ENCODE data around the gene CBL. TPM values are rescaled to one million over a fixed set of nuclear protein-coding genes. Genes with fewer than 3 reads are reported as not detected.

CBL gene
- total RNA-seq, 2 donors from 2014 or later, result 10.8 to 16.4 TPM

DNA sequence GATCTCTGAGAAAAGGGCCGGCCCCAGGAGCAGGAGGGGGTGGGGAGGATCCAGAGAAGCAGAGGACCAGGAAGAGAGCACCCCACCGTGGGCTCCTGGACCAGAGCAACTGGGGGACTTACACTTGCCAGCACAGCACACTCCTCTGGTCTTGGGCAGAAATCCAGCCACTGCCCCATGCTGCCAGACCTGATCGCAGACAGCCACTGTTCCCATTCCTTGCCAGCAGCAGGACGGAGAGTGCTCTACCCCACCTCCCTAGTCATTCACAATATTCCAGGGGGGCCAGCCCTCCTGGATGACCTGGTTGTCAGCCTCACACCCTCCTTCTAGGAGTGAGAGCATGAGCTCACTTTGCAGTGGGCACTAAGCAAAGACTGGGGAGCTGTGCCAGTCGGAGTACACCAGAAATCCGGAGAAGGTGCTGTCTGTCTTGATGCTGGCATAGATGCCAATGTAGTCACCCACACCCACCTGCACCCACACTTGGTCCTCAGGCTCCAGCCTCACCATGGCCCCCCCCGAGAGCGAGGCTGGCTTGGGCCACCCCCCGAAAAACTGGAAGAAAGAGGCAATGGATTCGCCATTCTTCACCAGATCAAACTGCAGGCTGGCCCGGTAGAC lies 132.9 kb downstream of the CBL start:
- no peak for DNase-seq
- intact Hi-C loops (cut with DNase I), result no loop called here

DNA sequence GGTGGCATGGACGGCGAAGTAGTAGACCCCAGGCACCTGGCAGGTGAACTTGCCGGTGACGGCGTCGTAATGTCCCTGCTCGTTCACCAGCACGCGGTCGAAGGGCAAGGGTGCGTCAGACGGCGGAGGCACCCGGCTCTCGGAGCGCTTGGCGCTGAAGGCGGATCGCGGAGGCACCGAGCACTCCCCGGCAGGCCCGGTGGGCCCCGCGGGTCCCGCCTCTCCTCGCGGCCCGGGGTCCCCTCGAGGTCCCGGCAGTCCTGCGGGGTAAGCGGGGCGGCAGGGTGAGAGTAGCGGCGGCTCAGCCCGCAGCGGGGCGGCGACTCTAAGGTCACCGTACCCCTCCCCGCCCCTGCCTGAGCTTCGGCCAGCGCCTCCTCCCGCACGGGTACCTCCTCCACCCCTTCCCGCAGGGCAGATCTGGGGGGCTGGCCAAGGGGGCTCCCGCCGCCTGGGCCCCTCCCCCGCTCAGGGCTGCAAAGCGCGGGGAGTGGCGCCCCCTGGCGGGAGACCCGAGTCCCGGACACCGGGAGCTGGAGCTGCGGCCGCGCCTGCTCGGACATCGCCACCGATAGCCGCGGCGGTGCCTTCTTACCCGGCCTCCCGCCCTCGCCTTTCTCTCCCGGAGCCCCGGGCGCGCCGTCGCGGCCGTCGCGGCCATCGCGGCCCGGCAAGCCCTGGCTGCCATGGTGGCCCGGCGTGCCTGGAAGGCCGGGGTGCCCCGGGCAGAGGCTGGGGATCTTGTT lies 133.6 kb downstream of the CBL start:
- H3K4me1 ChIP-seq, result peaks cover 22% of the 10 kb centered on the region
- H3K36me3 ChIP-seq, result no peaks in the 10 kb centered on the region
- DNase-seq, result peak; percentile 71
- peaks cover 18% of the 10 kb centered on the region for H3K27me3 ChIP-seq
- H3K27ac ChIP-seq, result peak overlapping the region; percentile 68
- TF ChIP-seq, protein P1, sequence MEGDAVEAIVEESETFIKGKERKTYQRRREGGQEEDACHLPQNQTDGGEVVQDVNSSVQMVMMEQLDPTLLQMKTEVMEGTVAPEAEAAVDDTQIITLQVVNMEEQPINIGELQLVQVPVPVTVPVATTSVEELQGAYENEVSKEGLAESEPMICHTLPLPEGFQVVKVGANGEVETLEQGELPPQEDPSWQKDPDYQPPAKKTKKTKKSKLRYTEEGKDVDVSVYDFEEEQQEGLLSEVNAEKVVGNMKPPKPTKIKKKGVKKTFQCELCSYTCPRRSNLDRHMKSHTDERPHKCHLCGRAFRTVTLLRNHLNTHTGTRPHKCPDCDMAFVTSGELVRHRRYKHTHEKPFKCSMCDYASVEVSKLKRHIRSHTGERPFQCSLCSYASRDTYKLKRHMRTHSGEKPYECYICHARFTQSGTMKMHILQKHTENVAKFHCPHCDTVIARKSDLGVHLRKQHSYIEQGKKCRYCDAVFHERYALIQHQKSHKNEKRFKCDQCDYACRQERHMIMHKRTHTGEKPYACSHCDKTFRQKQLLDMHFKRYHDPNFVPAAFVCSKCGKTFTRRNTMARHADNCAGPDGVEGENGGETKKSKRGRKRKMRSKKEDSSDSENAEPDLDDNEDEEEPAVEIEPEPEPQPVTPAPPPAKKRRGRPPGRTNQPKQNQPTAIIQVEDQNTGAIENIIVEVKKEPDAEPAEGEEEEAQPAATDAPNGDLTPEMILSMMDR (IDR thresholded peaks at IDR 0.05), result peak; percentile 86
- intact Hi-C loops (cut with DNase I), result no loop called here
- H3K9ac ChIP-seq (ENCODE audit: low read depth in 2 of 2, low read length in 2 of 2), result peak overlapping the region; percentile 61 to 75
- no peaks in the 10 kb centered on the region for H3K9me3 ChIP-seq
- H3K4me3 ChIP-seq, result peak overlapping the region; percentile 34

More for the DNA sequence above, 132.9 kb downstream of the CBL start:
- H3K4me3 ChIP-seq, result peak overlapping the region; percentile 34
- H3K4me1 ChIP-seq, result peaks cover 22% of the 10 kb centered on the region
- H3K36me3 ChIP-seq, result no peaks in the 10 kb centered on the region
- peak overlapping the region; percentile 68 for H3K27ac ChIP-seq
- TF ChIP-seq, protein P1 (IDR thresholded peaks at IDR 0.05), result no peak
- peak overlapping the region; percentile 48 to 75 for H3K9ac ChIP-seq (ENCODE audit: low read depth in 2 of 2, low read length in 2 of 2)
- no peaks in the 10 kb centered on the region for H3K9me3 ChIP-seq
- H3K27me3 ChIP-seq, result peaks cover 18% of the 10 kb centered on the region

DNA sequence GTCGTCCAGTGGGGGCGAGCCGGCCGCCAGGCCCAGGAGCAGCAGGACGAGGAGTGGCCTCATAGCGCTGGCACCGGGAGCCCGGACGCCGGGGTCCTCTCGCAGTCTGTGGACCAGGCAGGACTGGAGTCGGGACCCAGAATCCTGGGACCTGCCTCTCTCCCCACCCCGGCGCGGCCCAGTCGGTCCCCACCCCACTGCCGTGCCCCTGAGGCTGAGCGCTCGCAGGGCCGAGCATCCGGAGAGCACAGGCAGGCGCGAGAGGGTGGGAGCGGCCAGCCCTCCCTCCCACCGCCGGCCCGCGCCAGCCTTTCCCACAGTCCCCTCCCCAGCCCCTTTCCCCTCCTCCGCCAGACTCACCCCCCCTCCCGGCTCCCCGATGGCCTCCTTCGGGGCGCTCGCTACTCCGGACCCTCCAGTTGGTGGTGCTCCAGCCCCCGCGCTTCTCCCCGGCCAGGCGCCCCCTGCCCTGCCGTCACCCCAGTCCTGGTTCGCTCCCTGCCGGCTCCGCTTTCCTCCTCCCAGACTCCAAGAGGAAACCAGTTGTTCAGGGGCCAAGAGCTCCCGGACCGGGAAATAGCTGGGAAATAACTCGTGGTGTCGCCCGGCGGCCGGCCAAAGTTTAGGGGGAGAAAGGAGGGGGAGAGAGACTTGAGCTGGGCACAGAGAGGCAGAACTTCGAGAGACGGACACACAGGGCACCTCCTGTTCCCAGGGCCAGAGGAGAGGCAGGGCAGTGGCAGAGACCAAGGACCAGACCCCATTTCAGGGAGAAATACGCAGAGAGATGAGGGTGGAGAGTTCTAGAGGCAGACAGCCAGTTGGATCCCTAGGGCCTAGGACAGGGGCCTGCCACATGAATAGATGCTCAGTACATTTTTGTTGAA lies 134.4 kb downstream of the CBL start, which contains the start of gene C1QTNF5:
TSS of gene C1QTNF5 (minus strand) at position 549 of the 887 bp plus-strand sequence. CDS start at position 63, 486 bp downstream.
- no peaks in the 10 kb centered on the region for H3K9me3 ChIP-seq
- peak; percentile 77 for DNase-seq
- H3K36me3 ChIP-seq, result no peaks in the 10 kb centered on the region
- TF ChIP-seq, protein P1 (IDR thresholded peaks at IDR 0.05), result no peak
- H3K4me1 ChIP-seq, result peaks cover 17% of the 10 kb centered on the region
- peak within 1 kb of the TSS; percentile 68 for H3K27ac ChIP-seq
- peak within 1 kb of the TSS; percentile 61 to 75 for H3K9ac ChIP-seq (ENCODE audit: low read depth in 2 of 2, low read length in 2 of 2)
- H3K4me3 ChIP-seq, result peak within 1 kb of the TSS; percentile 34
- intact Hi-C loops (cut with DNase I), result no loop called here
- peaks cover 18% of the 10 kb centered on the region for H3K27me3 ChIP-seq

DNA sequence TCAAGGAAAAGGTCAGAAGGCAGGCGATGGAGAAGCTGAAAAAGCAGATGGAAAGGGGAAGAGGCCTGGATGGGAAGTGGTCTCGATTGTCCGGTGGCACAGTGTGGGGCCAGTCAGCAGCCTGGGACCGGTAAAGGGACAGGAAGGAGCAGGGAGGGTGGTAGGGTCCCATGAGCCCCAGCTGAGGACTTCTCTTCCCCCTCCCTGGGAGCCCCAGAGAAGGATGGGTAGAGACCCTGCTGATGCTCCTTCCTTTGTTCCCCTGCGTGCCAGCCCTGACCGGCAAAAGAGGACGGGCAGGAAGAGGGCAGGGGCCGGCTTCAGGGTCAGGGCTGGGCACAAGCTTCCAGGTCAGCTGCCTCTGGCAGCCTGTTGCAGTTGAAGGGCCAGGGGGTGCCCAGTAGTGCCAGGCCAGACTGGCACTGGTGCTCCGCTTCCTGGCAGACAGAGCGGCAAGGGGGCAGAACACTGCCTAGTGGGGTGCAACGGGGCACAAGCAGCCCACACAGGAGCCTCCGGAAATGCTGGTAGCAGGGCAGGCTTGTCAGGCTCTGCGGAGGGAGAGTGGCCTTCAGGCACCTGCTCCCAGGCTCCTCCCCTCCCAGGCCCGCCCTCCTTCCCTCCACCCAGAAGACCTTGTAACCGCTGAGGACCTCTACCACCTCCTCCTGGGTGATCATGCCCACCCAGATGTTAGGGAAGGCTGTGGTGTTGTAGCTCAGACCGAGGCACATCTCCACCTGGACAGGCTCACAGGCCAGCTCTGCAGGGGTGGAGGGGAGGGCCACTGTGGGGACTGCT lies 135.3 kb downstream of the CBL start:
- no peak overlapping the region for H3K27ac ChIP-seq
- intact Hi-C loops (cut with DNase I), result no loop called here
- TF ChIP-seq, protein P1 (IDR thresholded peaks at IDR 0.05), result no peak
- H3K4me1 ChIP-seq, result peaks cover 17% of the 10 kb centered on the region
- peaks cover 18% of the 10 kb centered on the region for H3K27me3 ChIP-seq
- DNase-seq, result no peak
- H3K9me3 ChIP-seq, result no peaks in the 10 kb centered on the region
- no peak overlapping the region for H3K4me3 ChIP-seq
- H3K9ac ChIP-seq (ENCODE audit: low read depth in 2 of 2, low read length in 2 of 2), result peak overlapping the region in 1 of 2 donors; percentile 43
- H3K36me3 ChIP-seq, result no peaks in the 10 kb centered on the region

DNA sequence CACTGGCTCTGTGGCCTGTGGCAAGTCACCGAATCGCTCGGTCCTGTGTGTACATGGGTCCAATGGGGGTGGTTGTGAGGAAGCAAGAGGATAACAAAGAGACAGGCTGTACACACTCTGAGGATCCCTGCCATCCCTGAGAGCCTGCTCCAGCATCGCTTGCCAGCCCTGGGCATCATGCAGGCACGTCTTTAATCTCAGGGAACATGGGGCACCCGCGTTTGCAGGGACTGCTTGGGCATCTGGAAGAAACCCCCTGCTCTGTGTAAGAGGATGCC lies 135.8 kb downstream of the CBL start:
- Histone ChIP-seq H3K36me3 (no peaks in the 10 kb centered on the region), H3K4me3 (no peak overlapping the region), H3K9me3 (no peaks in the 10 kb centered on the region), H3K9ac (ENCODE audit: low read depth in 2 of 2, low read length in 2 of 2) (no peak overlapping the region), H3K4me1 (peaks cover 17% of the 10 kb centered on the region), H3K27ac (no peak overlapping the region), H3K27me3 (peaks cover 18% of the 10 kb centered on the region)
- TF ChIP-seq, protein P1 (IDR thresholded peaks at IDR 0.05), result no peak
- intact Hi-C loops (cut with DNase I), result no loop called here
- DNase-seq, result no peak
